Measurements from ENCODE around the gene MSX2.

MSX2 gene

DNA sequence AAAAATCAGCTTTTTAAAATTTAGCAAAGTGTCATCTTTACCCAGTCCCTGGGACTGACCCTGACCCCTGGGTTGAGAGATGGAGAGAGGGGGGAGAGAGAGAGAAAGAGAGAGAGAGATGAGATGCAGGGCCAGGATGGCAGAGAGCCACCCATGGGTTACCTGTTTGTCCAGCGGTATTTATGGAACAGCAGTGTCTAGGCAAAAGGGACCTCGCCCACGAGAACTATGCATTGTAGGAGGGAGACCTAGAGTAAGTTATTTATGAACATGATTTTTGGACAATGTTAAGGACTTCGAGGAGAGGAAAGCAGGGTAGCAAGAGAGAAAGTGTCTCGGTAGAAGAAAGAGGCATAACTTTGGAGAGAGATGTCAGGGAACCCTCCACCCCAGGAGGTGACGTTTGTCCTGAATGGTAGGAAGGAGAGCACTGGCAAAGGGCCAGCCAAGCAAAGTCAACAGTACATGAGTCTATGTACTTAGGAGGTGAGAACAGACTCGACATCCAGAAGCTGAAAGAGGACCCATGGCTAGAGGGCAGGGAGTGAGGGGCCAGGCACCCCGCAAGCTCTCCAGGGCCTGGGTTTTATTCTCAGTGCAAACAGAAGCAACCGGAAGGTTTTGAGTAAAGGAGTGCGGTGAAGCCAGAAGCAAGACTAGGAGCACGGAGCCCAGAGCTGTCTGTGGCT lies 30.5 kb upstream of the MSX2 start:
- no peak overlapping the region for H3K4me3 ChIP-seq (ENCODE audit: low read depth, low read length)
- peaks cover 39% of the 10 kb centered on the region for H3K27me3 ChIP-seq (ENCODE audit: insufficient read depth, low read length)
- no peaks in the 10 kb centered on the region for H3K36me3 ChIP-seq (ENCODE audit: insufficient read depth, low read length)

DNA sequence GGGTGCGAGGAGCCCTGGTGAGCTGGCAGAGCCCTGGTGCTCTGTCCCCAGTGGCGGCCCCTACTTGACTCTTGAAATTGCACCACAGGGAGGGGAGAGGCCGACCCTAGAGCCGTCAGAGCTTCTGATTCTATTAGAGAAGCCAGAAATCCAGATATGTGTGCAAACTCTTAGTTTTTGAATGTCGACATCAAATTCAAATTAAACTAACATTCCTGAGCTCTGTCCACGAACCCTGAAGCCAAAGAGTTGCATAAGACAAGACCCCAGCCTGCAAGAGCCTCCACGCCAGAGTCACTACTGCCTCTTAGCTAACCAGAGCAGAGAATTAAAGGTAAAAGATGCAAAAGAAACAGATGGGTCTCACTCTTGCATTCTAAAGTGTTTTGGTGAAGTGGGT lies 29.8 kb upstream of the MSX2 start:
- no peak overlapping the region for H2AFZ ChIP-seq (ENCODE audit: low read length, unreplicated experiment)
- H3K27ac ChIP-seq (ENCODE audit: low read depth, low read length) = no peak overlapping the region
- H3K36me3 ChIP-seq (ENCODE audit: insufficient read depth, low read length) = no peaks in the 10 kb centered on the region
- no peak overlapping the region for H3K4me3 ChIP-seq (ENCODE audit: low read depth, low read length)
- H3K4me1 ChIP-seq (ENCODE audit: control insufficient read depth, insufficient read depth, low read length, unreplicated experiment) = no peaks in the 10 kb centered on the region
- peaks cover 33% of the 10 kb centered on the region for H3K27me3 ChIP-seq (ENCODE audit: insufficient read depth, low read length)
- no peaks in the 10 kb centered on the region for H3K79me2 ChIP-seq (ENCODE audit: control insufficient read depth, insufficient read depth, low read length, unreplicated experiment)

More for the DNA sequence above, 30.5 kb upstream of the MSX2 start:
- no peaks in the 10 kb centered on the region for H3K4me1 ChIP-seq (ENCODE audit: control insufficient read depth, insufficient read depth, low read length, unreplicated experiment)
- H2AFZ ChIP-seq (ENCODE audit: low read length, unreplicated experiment) = no peak overlapping the region
- H3K79me2 ChIP-seq (ENCODE audit: control insufficient read depth, insufficient read depth, low read length, unreplicated experiment) = no peaks in the 10 kb centered on the region
- no peak overlapping the region for H3K27ac ChIP-seq (ENCODE audit: low read depth, low read length)

- Histone ChIP-seq H3K36me3 (ENCODE audit: insufficient read depth, low read length) (no peaks in the 10 kb centered on the region), H3K27me3 (ENCODE audit: insufficient read depth, low read length) (peaks cover 13% of the 10 kb centered on the region)
Observed at GRCh38 chr5:174698156-174698555, 26.2 kb upstream of the MSX2 start.

DNA sequence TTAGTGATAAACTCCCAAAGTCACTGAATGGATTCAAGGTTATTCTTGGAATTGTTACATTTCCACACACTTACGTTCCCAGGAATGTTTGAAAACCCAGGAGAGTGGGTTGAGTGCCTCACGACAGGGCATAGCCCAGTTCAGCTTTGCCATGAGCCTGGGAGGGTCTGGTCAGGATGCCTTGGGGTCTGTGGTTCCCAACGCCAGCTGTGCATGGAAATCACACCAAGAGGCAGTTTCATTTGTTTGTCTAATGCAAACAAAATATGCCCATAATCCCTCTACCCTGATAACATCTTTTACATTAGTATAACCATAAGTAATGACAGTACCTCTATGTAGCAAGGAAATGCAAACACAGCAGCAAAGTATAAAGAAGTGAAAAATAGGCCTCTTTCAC lies 25.3 kb upstream of the MSX2 start:
- Histone ChIP-seq H3K36me3 (ENCODE audit: insufficient read depth, low read length) (no peaks in the 10 kb centered on the region), H2AFZ (ENCODE audit: low read length, unreplicated experiment) (no peak overlapping the region), H3K79me2 (ENCODE audit: control insufficient read depth, insufficient read depth, low read length, unreplicated experiment) (no peaks in the 10 kb centered on the region), H3K27ac (ENCODE audit: low read depth, low read length) (no peak overlapping the region), H3K4me3 (ENCODE audit: low read depth, low read length) (no peak overlapping the region), H3K4me1 (ENCODE audit: control insufficient read depth, insufficient read depth, low read length, unreplicated experiment) (no peaks in the 10 kb centered on the region), H3K27me3 (ENCODE audit: insufficient read depth, low read length) (0 out of 2 replicates have a peak, but pooled peaks cover 6% of the 10 kb centered on the region)

More at GRCh38 chr5:174698156-174698555, 26.2 kb upstream of the MSX2 start:
- no peaks in the 10 kb centered on the region for H3K4me1 ChIP-seq (ENCODE audit: control insufficient read depth, insufficient read depth, low read length, unreplicated experiment)
- no peak overlapping the region for H2AFZ ChIP-seq (ENCODE audit: low read length, unreplicated experiment)
- no peak overlapping the region for H3K4me3 ChIP-seq (ENCODE audit: low read depth, low read length)
- H3K79me2 ChIP-seq (ENCODE audit: control insufficient read depth, insufficient read depth, low read length, unreplicated experiment) = no peaks in the 10 kb centered on the region
- no peak overlapping the region for H3K27ac ChIP-seq (ENCODE audit: low read depth, low read length)

- peaks cover 32% of the 10 kb centered on the region for H3K27me3 ChIP-seq (ENCODE audit: insufficient read depth, low read length)
- no peak overlapping the region for H3K4me3 ChIP-seq (ENCODE audit: low read depth, low read length)
Observed at GRCh38 chr5:174706997-174707572, 17.3 kb upstream of the MSX2 start.

GRCh38 chr5:174707671-174708070 lies 16.7 kb upstream of the MSX2 start:
- Histone ChIP-seq H3K4me1 (ENCODE audit: control insufficient read depth, insufficient read depth, low read length, unreplicated experiment) (no peaks in the 10 kb centered on the region), H3K27ac (ENCODE audit: low read depth, low read length) (no peak overlapping the region), H2AFZ (ENCODE audit: low read length, unreplicated experiment) (no peak overlapping the region), H3K4me3 (ENCODE audit: low read depth, low read length) (no peak overlapping the region), H3K27me3 (ENCODE audit: insufficient read depth, low read length) (peaks cover 32% of the 10 kb centered on the region), H3K79me2 (ENCODE audit: control insufficient read depth, insufficient read depth, low read length, unreplicated experiment) (no peaks in the 10 kb centered on the region), H3K36me3 (ENCODE audit: insufficient read depth, low read length) (no peaks in the 10 kb centered on the region)

More at GRCh38 chr5:174706997-174707572, 17.3 kb upstream of the MSX2 start:
- Histone ChIP-seq H2AFZ (ENCODE audit: low read length, unreplicated experiment) (no peak overlapping the region), H3K79me2 (ENCODE audit: control insufficient read depth, insufficient read depth, low read length, unreplicated experiment) (no peaks in the 10 kb centered on the region), H3K4me1 (ENCODE audit: control insufficient read depth, insufficient read depth, low read length, unreplicated experiment) (no peaks in the 10 kb centered on the region), H3K27ac (ENCODE audit: low read depth, low read length) (no peak overlapping the region), H3K36me3 (ENCODE audit: insufficient read depth, low read length) (no peaks in the 10 kb centered on the region)

DNA sequence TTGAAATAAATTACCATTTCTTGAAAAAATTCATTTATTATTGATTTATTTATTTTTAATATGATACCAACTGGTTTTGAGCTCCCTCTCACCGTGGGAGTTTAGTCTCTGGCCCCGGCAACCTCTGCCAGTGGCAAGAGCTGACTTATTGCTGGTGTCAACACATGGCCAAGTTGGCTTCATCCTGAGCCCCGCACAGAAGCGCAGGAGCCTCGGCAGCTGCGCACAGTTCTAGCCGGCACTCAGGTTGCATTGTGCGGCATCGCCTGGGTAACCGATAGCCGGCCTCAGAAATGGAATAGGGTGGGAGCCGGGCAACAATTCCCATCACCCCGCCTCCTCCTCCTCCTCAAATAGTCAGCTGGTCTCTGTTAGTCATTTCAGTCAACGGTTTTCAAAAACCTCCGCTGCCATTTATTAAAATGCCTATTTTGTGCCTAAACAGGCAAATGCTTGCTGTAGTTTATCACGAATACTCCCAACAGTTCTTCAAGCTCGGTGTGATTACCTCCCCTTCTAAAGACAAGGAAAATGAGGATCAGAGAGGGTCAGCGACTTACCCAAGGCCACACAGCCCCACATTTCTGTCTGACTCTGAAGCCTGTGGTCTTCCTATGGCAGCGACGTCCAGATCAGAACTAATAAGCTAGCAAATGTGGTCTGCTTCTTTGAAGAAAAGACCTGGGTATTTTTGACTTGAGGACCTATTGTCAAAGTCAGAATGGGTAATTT lies 15.7 kb upstream of the MSX2 start:
- Histone ChIP-seq H3K79me2 (ENCODE audit: control insufficient read depth, insufficient read depth, low read length, unreplicated experiment) (no peaks in the 10 kb centered on the region), H3K27me3 (ENCODE audit: insufficient read depth, low read length) (peaks cover 32% of the 10 kb centered on the region), H3K36me3 (ENCODE audit: insufficient read depth, low read length) (no peaks in the 10 kb centered on the region), H3K4me3 (ENCODE audit: low read depth, low read length) (no peak overlapping the region), H2AFZ (ENCODE audit: low read length, unreplicated experiment) (no peak overlapping the region), H3K4me1 (ENCODE audit: control insufficient read depth, insufficient read depth, low read length, unreplicated experiment) (no peaks in the 10 kb centered on the region), H3K27ac (ENCODE audit: low read depth, low read length) (no peak overlapping the region)

- Histone ChIP-seq H3K27ac (ENCODE audit: low read depth, low read length) (no peak overlapping the region), H2AFZ (ENCODE audit: low read length, unreplicated experiment) (no peak overlapping the region), H3K4me3 (ENCODE audit: low read depth, low read length) (no peak overlapping the region), H3K27me3 (ENCODE audit: insufficient read depth, low read length) (peaks cover 29% of the 10 kb centered on the region), H3K36me3 (ENCODE audit: insufficient read depth, low read length) (no peaks in the 10 kb centered on the region), H3K4me1 (ENCODE audit: control insufficient read depth, insufficient read depth, low read length, unreplicated experiment) (no peaks in the 10 kb centered on the region), H3K79me2 (ENCODE audit: control insufficient read depth, insufficient read depth, low read length, unreplicated experiment) (no peaks in the 10 kb centered on the region)
Observed at GRCh38 chr5:174714751-174715150, 9.6 kb upstream of the MSX2 start.

GRCh38 chr5:174715804-174716203 lies 8.6 kb upstream of the MSX2 start:
- H3K36me3 ChIP-seq (ENCODE audit: insufficient read depth, low read length) = no peaks in the 10 kb centered on the region
- no peak overlapping the region for H3K4me3 ChIP-seq (ENCODE audit: low read depth, low read length)
- no peaks in the 10 kb centered on the region for H3K79me2 ChIP-seq (ENCODE audit: control insufficient read depth, insufficient read depth, low read length, unreplicated experiment)
- no peak overlapping the region for H3K27ac ChIP-seq (ENCODE audit: low read depth, low read length)
- no peak overlapping the region for H2AFZ ChIP-seq (ENCODE audit: low read length, unreplicated experiment)
- peaks cover 37% of the 10 kb centered on the region for H3K27me3 ChIP-seq (ENCODE audit: insufficient read depth, low read length)
- no peaks in the 10 kb centered on the region for H3K4me1 ChIP-seq (ENCODE audit: control insufficient read depth, insufficient read depth, low read length, unreplicated experiment)

GRCh38 chr5:174717826-174718455 lies 6.4 kb upstream of the MSX2 start:
- H3K27me3 ChIP-seq (ENCODE audit: insufficient read depth, low read length) = peaks cover 59% of the 10 kb centered on the region
- no peaks in the 10 kb centered on the region for H3K36me3 ChIP-seq (ENCODE audit: insufficient read depth, low read length)
- H2AFZ ChIP-seq (ENCODE audit: low read length, unreplicated experiment) = no peak overlapping the region
- no peak overlapping the region for H3K27ac ChIP-seq (ENCODE audit: low read depth, low read length)
- H3K4me1 ChIP-seq (ENCODE audit: control insufficient read depth, insufficient read depth, low read length, unreplicated experiment) = no peaks in the 10 kb centered on the region
- H3K4me3 ChIP-seq (ENCODE audit: low read depth, low read length) = no peak overlapping the region
- no peaks in the 10 kb centered on the region for H3K79me2 ChIP-seq (ENCODE audit: control insufficient read depth, insufficient read depth, low read length, unreplicated experiment)

All from ACC112 (cell line).